Measurements from ENCODE around the gene ZNF607.
A peak's percentile ranks its signal among the peaks of the same experiment; 100 is the strongest.
"Not testable (repeated sequence)": the region's sequence is repeated elsewhere in the genome, so short reads cannot be mapped to it uniquely, and the experiment has no call there.

ZNF607 gene

DNA sequence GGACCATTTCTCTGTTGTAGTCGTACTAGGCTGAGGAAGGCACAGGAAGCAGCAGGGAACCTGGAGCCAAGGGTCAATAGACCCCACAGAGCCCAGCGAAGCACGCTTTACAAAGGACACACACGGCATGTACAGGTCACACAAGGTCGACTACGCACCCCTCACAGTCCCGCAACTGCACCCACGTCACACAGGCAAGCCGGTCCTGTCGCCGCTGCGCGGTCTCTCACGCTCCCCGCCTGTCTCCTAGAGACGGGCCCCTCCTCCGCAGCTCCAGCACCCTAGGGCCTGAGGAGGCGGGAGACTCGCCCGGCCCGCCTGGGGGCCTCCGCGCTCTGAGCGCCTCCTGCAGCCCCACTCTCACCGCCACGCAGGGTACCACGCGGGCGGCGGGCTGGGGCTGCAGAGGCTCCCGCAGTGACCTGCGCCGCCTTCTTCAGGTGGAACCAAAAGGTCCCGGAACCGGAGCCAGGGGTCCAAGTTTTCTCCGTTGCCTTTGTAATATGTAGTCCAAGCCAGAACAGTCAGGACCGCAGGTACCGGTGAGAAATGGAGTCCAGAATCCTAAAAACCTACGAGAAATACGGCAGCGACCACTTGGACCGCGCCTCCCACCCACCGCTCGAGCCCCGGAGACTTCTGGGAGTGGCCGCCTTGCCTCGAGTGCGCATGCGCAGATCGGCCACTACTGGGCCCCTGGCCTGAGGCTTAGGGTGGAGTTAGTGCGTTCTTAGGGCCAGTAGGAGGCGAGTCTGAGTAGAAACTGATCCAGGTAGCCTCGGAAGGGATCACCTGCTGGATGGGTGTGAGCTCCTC lies at the start of gene ZNF607:
Gene ZNF607, minus strand, starts transcription at position 651 of the 816 bp plus-strand sequence. CDS start 8,143 bp downstream, outside the sequence.
- peak; percentile 90 to 96 for DNase-seq

- no peak for DNase-seq
These were observed 43.9 kb upstream of the ZNF607 start for GRCh38 chr19:37763488-37763887.

DNA sequence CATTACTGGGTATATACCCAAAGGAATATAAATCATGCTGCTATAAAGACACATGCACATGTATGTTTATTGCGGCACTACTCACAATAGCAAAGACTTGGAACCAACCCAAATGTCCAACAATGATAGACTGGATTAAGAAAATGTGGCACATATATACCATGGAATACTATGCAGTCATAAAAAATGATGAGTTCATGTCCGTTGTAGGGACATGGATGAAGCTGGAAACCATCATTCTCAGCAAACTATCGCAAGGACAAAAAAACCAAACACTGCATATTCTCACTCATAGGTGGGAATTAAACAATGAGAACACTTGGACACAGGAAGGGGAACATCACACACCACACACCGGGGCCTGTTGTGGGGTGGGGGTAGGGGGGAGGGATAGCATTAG lies 38.1 kb upstream of the ZNF607 start:
- not testable (repeated sequence) for DNase-seq

GRCh38 chr19:37738371-37738770 lies 18.8 kb upstream of the ZNF607 start:
- no peak for DNase-seq

DNA sequence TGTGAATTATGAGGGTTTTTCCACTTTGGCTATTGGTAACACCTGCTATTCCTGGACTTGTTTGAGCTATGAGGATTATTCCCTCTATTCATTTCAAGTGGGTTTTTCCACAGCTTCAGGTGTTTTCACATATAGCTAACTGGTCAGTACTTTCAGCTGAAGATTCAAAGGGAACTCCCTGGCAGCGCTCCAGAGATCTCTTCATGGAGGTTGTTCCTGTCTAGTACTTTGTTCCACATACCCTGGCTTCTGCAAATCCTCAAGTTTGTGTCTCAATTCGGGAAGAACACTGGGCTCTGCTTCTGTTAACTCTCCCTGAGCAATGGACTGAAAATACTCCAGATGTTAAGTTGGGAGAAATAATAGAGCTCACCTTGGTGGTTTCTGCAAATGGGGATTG lies 5.6 kb upstream of the ZNF607 start:
- DNase-seq: no peak

DNA sequence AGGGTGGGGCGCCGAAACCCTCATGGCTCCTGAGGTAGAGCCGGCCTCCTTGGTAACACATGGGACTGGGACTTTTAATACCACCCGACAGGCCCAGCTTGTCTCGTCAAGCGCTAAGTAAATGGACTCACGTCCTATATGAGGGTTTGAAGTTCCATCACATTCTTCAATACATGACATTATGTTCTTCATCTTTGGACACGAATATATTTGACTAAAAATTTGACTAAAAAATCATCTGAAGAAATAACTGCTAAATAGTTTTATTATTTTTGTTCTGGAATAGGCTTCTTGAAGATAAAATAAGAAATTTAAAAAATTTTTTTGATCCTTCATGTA lies 335 bp upstream of the ZNF607 start:
- DNase-seq: no peak

DNA sequence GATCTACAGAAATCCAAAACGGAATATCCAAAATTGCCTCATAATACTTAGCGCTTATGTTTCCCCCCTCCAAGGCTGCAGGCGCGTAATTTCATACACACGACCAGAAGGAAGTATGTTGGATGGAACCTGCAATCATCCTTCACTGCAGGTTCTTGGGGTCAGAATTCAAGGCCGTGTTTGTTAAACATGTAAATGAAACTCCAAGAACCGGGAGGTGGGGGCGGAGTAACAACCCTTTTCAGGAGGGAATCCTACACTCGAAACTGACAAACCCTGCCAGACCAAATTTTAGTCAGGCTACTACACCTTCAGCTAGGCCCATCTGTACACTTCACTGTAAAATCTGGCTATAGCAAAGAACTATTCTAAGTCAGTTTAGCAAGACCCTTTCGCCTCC lies 1.3 kb downstream of the ZNF607 start:
- DNase-seq: no peak

GRCh38 chr19:37716140-37716539 lies 3.4 kb downstream of the ZNF607 start:
- DNase-seq: no peak

DNA sequence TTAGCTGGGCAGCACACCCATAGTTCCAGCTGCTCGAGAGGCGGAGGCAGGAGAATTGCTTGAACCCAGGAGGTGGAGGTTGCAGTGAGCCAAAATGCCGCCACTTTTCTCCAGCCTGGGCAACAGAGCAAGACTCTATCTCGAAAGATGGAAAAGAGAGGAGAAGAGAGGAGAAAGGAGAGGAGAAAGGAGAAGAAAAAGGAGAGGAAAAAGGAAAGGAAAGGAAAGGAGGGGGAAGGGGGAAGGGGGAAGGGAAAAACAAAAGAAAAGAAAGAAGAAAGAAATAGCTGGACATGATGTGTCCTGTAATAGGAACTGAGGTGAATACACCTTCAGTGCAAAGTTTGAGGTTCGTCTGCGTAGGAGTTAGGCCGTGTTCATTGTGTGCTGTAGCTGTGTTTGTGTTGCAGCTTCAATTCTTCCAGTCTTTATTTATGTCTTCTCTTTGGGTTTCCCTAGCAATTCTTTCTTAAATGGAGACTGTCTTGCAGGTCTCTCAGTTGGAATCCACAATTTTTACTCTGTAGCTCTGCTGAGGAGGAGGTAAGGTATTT lies 13.4 kb downstream of the ZNF607 start:
- no peak for DNase-seq

DNA sequence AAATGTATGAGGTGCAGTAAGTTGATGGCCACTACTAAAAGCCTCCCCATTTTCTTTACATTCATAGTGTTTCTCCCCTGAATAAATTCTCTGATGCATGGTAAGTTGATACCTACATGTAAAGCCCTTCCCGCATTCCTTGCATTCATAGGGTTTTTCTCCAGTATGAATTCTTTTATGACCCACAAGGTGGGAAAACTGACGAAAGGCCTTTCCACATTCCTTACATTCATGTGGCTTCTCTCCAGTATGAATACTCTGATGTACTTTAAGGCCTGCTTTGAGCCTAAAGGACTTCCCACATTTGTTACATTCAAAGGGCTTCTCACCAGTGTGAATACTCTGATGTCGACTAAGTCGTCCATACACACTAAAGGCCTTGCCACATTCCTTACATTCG lies 20.5 kb downstream of the ZNF607 start:
- no peak for DNase-seq

GRCh38 chr19:37698216-37698615 lies 21.3 kb downstream of the ZNF607 start:
- no peak for DNase-seq

DNA sequence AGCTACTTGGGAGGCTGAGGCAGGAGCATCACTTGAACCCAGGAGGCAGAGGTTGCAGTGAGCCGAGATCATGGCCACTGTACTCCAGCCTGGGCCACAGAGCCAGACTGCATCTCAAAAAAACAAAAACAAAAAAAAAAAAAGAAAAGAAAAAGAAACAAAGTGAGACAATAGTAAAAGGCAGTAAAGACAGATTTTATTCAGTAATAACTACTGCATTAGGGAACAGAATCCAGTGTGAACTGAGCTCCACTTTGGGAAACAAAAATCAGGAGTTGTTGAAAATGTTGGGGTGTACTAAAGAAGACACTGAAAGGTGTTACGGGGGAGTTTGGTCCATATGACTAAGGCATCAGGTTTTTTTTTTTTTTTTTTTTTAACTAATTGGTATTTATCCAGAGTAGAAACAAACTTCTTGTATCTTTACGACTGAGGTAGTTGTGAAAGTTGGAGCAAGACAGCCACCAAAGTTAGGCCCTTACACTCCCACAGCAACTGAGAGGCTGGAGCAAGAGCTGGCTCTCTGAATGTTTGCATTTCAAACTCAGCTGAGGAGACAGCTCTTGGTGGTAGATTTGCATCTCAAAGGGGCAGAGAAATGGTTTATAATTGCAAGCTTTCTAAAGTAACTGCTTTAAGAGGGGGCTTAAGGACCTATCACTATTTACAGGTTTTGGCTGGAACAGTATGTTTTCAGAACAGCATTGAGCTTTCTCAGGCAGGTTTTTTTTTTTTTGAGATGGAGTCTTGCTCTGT lies 24.2 kb downstream of the ZNF607 start:
- no peak for DNase-seq

DNA sequence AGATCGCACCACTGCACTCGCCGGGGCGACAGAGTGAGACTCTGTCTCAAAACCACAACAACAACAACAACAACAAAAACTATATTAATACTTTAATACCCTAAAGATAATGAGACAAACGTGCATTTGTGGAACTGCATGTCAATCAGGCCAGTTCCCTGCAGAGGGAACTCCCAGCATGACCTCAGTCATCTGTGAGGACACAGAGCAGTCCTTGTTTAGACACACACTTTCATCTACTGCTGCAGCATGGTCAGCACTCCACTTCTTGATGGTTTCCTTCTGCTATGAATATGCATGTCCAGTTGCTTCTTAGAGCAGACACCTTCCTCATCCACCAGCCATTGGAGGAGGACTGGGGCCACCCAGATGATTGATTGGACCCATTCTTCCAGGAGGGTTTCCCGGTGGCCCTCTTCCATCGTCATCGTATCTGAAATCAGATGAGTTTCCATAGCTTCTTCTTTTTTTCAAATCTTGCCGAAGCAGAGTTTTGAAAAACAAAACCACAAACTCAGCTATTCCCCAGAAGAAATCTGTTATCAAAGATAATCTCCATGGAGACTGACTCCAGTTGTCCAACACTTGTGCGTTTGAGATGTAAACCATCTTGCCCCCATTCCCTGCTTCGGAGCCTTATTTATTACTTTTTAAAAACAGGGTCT lies 26.5 kb downstream of the ZNF607 start:
- no peak for DNase-seq

DNA sequence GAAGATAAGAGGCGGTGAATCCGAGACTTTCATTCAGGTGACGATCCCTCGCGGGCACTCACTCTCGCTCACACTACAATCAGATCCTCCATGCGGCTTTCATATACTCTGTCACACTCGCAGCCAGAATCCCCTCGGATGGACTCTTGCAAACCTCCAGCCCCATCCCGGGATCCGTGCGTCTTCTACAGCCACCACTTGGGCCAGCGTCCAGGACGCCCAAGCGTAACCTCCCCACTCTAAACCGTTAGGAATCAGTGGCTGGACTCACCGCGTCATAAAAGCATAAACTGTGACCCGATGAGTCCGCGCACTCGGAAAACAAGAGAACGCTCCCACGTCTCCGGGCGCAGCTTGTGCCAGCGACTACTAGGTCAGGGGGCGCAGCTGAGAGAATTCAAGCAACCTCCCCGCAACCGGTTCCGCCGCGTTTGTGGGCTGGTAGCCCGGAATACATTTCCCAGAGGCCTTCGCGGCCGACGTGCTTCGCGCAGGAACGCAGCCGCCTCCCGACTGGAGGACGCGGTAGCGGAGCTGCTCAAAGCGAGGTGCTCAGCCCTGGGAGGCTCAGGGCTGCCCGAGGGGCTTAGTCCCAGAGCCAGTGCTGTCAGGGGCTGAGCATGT lies 27.6 kb downstream of the ZNF607 start:
- peak; percentile 26 to 37 for DNase-seq

GRCh38 chr19:37683520-37683919 lies 36.0 kb downstream of the ZNF607 start:
- DNase-seq: no peak

DNA sequence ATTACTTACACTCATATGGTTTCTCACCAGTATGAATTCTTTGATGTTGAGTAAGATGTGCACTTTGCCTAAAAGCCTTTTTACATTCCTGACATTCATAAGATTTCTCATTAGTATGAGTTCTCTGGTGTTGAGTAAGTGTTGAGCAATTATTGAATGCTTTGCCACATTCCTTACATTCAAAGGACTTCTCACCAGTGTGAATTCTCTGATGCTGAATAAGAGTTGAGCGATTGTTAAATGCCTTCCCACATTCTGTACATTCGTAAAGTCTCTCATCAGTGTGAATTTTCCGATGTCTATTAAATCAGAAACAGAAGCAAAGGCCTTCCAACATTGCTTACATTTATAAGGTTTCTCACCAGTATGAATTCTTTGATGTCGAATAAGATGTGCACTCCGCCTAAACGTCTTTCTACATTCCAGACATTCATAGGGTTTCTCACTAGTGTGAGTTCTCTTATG lies 50.1 kb downstream of the ZNF607 start:
- no peak for DNase-seq

DNA sequence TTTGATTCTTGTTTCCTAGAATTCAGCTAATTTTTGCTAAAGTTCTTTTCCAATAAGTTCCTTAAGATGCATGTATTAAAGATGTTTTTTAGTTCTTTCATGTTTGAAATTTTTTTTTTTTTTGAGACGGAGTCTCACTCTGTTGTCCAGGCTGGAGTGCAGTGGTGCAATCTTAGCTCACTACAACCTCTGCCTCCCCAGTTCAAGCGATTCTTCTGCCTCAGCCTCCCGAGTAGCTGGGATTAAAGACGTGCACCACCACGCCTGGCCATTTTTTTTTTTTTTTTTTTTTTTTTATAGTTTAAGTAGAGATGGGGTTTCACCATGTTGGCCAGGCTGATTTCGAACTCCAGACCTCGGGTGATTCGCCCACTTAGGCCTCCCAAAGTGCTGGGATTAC lies 62.4 kb downstream of the ZNF607 start:
- not testable (repeated sequence) for DNase-seq

DNA sequence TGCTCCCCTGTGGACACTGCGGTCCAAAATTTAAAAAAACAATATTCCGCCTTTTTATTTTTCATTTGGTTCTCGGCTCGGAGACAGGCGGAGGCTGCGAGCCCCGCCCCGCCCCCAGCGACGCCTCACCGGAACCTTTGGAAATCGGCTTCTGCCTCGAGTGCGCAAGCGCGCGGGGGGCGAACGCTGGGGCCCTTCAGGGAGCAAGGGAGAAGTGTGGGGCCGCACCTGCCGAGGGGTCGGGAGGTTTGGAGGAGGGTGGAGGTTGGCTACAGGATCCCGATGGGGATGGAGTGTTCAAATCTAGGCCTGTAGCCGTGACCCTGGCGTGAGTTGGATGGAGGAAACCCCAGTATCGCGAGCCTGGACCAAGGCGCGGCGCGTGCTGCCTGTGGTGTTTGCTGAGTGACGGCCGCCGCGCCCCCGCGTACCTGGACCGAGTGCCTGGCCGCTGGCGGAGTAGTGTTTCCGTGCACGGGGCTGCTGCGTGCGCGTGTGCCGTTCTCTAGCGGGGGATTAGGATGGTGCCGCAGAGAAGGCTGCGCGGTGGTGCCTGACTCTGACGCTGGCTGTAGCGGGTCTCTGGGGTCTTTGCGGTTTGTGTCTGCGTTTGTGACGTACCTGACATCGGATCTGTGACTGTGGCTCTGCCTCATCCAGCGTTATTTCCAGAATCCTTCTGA lies 63.7 kb downstream of the ZNF607 start:
- DNase-seq: peak; percentile 93 to 98

GRCh38 chr19:37655301-37655688 lies 64.3 kb downstream of the ZNF607 start, which contains the start of gene ZFP30:
Gene ZFP30, minus strand, starts transcription at chr19:37655465. Its CDS starts 7,643 bp downstream, at chr19:37647822.
- peak; percentile 95 to 98 for DNase-seq

GRCh38 chr19:37654629-37655300 lies 64.8 kb downstream of the ZNF607 start:
- DNase-seq: peak in 1 of 2 experiments; percentile 83

GRCh38 chr19:37654118-37654517 lies 65.4 kb downstream of the ZNF607 start:
- DNase-seq: peak in 1 of 2 experiments; percentile 29

Measured in NCI-H187 (cell line).